GM12874 (cell line): Measurements from ENCODE around the gene CCZ1.

Experiments used
- CTCF ChIP-seq: IDR thresholded peaks from 2 replicates; pipeline ENCODE4 v1.5.1; 2011; ENCODE audit warnings: low read depth, mild to moderate bottlenecking, control low read depth, low read length, moderate library complexity; ENCODE audit not compliant: insufficient read depth

Gene CCZ1

GRCh38 chr7:5898480-5899224 is at the start of gene CCZ1:
CCZ1 (plus strand) TSS chr7:5898733; CDS start chr7:5898800, 67 bp downstream.
- TF ChIP-seq CTCF, result peak; percentile 35

GRCh38 chr7:5850944-5851343 is 47.6 kb upstream of the CCZ1 start:
- no peak for TF ChIP-seq CTCF

GRCh38 chr7:5854738-5855137 is 43.8 kb upstream of the CCZ1 start:
- no peak for TF ChIP-seq CTCF

GRCh38 chr7:5867060-5867459 is 31.5 kb upstream of the CCZ1 start:
- TF ChIP-seq CTCF, result no peak

- no peak for TF ChIP-seq CTCF
Measured at GRCh38 chr7:5869691-5870090, 28.8 kb upstream of the CCZ1 start.

- TF ChIP-seq CTCF, result no peak
Measured at GRCh38 chr7:5870311-5870710, 28.2 kb upstream of the CCZ1 start.

- no peak for TF ChIP-seq CTCF
Measured at GRCh38 chr7:5872326-5872725, 26.2 kb upstream of the CCZ1 start.
